Liver (tissue), 9 donors: ENCODE results near the gene MCM7. TPM values are rescaled to one million over a fixed set of nuclear protein-coding genes. Genes with fewer than 3 reads are reported as not detected.

Source experiments
- DNase-seq: peaks from one replicate; pipeline ENCODE4 v3.0.0-alpha.2; 2017; ENCODE audit warnings: low spot score
- H3K27ac ChIP-seq, 2 donors: one replicate each; pipeline ENCODE4 v1.7.0; 2013; ENCODE audit warnings: inconsistent platforms in 2 of 2, low read length in 2 of 2, control low read depth in 1 of 2, low read depth in 1 of 2, mild to moderate bottlenecking in 1 of 2
- H3K27me3 ChIP-seq, 4 donors: one replicate each; pipeline versions ENCODE4 v1.6.1 to v1.7.0; 2013; ENCODE audit warnings: low read length in 3 of 4, inconsistent platforms in 1 of 4, mild to moderate bottlenecking in 1 of 4, moderate library complexity in 1 of 4; ENCODE audit not compliant: control insufficient read depth in 4 of 4, insufficient read depth in 4 of 4
- H3K36me3 ChIP-seq, 4 donors: one replicate each; pipeline versions ENCODE4 v1.6.1 to v1.7.0; 2013; ENCODE audit warnings: low read length in 3 of 4, mild to moderate bottlenecking in 3 of 4, low read depth in 1 of 4, moderate library complexity in 1 of 4; ENCODE audit not compliant: control insufficient read depth in 4 of 4, insufficient read depth in 3 of 4
- H3K4me1 ChIP-seq, 4 donors: one replicate each; pipeline versions ENCODE4 v1.6.1 to v1.7.0; 2013; ENCODE audit warnings: low read length in 3 of 4, mild to moderate bottlenecking in 3 of 4, moderate library complexity in 1 of 4; ENCODE audit not compliant: control insufficient read depth in 4 of 4, insufficient read depth in 4 of 4
- H3K4me3 ChIP-seq, 3 donors: one replicate each; pipeline versions ENCODE4 v1.6.1 to v1.7.0; 2013; ENCODE audit warnings: low read length in 3 of 3, control low read depth in 1 of 3, low read depth in 1 of 3, mild to moderate bottlenecking in 1 of 3
- H3K9ac ChIP-seq, 2 donors: one replicate each; pipeline ENCODE4 v1.7.0; 2013; ENCODE audit warnings: low read length in 2 of 2, mild to moderate bottlenecking in 2 of 2, moderate library complexity in 2 of 2, control low read depth in 1 of 2, low read depth in 1 of 2
- H3K9me3 ChIP-seq, 4 donors: one replicate each; pipeline versions ENCODE4 v1.6.1 to v1.7.0; 2013; ENCODE audit warnings: low read length in 3 of 4; ENCODE audit not compliant: control insufficient read depth in 4 of 4
- EGR1 ChIP-seq, 2 donors: IDR thresholded peaks; 2 replicates each; pipeline ENCODE4 v1.6.1; 2016 to 2018; ENCODE audit warnings: antibody characterized with exemption in 2 of 2, low read depth in 2 of 2
- FOXA1 ChIP-seq: IDR thresholded peaks from 2 replicates; pipeline ENCODE4 v1.6.1; 2016; ENCODE audit warnings: antibody characterized with exemption
- FOXA2 ChIP-seq: IDR thresholded peaks from 2 replicates; pipeline ENCODE4 v1.6.1; 2016; ENCODE audit warnings: antibody characterized with exemption
- GABPA ChIP-seq, 2 donors: IDR thresholded peaks in 1 of 2; conservative IDR thresholded peaks in 1 of 2; 2 replicates each; pipeline ENCODE4 v1.6.1; 2016; ENCODE audit warnings: antibody characterized with exemption in 2 of 2, mild to moderate bottlenecking in 1 of 2, moderate library complexity in 1 of 2
- HNF4A ChIP-seq, 2 donors: conservative IDR thresholded peaks; 2 replicates each; pipeline ENCODE4 v1.6.1; 2016; ENCODE audit warnings: antibody characterized with exemption in 2 of 2, mild to moderate bottlenecking in 2 of 2
- HNF4G ChIP-seq: IDR thresholded peaks from 2 replicates; pipeline ENCODE4 v1.6.1; 2016; ENCODE audit warnings: antibody characterized with exemption
- JUND ChIP-seq, 2 donors: IDR thresholded peaks; 2 replicates each; pipeline ENCODE4 v1.6.1; 2016; ENCODE audit warnings: antibody characterized with exemption in 2 of 2
- NR2F2 ChIP-seq: IDR thresholded peaks from 2 replicates; pipeline ENCODE4 v1.6.1; 2016; ENCODE audit warnings: antibody characterized with exemption
- RAD21 ChIP-seq, 2 donors: IDR thresholded peaks; 2 replicates each; pipeline ENCODE4 v1.6.1; 2016; ENCODE audit warnings: antibody characterized with exemption in 2 of 2, mild to moderate bottlenecking in 2 of 2
- RXRA ChIP-seq, 2 donors: IDR thresholded peaks; 2 replicates each; pipeline ENCODE4 v1.6.1; 2017 to 2018; ENCODE audit warnings: antibody characterized with exemption in 2 of 2, mild to moderate bottlenecking in 1 of 2
- SP1 ChIP-seq: IDR thresholded peaks from 2 replicates; pipeline ENCODE4 v1.6.1; 2018; ENCODE audit warnings: antibody characterized with exemption, mild to moderate bottlenecking
- TAF1 ChIP-seq: conservative IDR thresholded peaks from 2 replicates; pipeline ENCODE4 v1.6.1; 2016; ENCODE audit warnings: antibody characterized with exemption, mild to moderate bottlenecking
- YY1 ChIP-seq: IDR thresholded peaks from 2 replicates; pipeline ENCODE4 v1.6.1; 2016; ENCODE audit warnings: antibody characterized with exemption, mild to moderate bottlenecking
- ZBTB33 ChIP-seq: IDR thresholded peaks from 2 replicates; pipeline ENCODE4 v1.6.1; 2016; ENCODE audit warnings: antibody characterized with exemption
- WGBS: extraction: QIAGEN DNeasy Blood & Tissue Kit; methylation state at CpG from one replicate; pipeline ENCODE4 v1.1.7; 2013; 5-methylcytosine and 5-hydroxymethylcytosine counted together
- polyA plus RNA-seq, 2 donors: library from polyadenylated mRNA; stranded (reverse) in 1 of 2; unstranded in 1 of 2; fragments of 200-250 nt in 1 of 2; fragments of >200 nt in 1 of 2; fragmentation: Nextera tagmentation in 1 of 2; extraction: Ambion mirVana in 1 of 2; gene quantifications; one replicate each; pipeline versions ENCODE4 v1.2.1 to v1.2.3, GENCODE V29; 2013 to 2015
- total RNA-seq, 2 donors: library from RNA; depleted of rRNA; stranded (reverse); fragments of >200 nt; gene quantifications; one replicate each; pipeline ENCODE4 v1.2.3, GENCODE V29; 2014
- TF ChIP-seq, protein P1 (sequence below): IDR thresholded peaks from 2 replicates; pipeline ENCODE4 v1.6.1; 2016; ENCODE audit warnings: antibody characterized with exemption
- donor health status: healthy.
- donor health status: healthy.
- donor health status: healthy.
- donor health status: healthy.
- donor health status: healthy.

The MCM7 gene
- total and polyA plus RNA-seq, 4 donors = 12.6 to 143 (median 17.6) TPM

DNA sequence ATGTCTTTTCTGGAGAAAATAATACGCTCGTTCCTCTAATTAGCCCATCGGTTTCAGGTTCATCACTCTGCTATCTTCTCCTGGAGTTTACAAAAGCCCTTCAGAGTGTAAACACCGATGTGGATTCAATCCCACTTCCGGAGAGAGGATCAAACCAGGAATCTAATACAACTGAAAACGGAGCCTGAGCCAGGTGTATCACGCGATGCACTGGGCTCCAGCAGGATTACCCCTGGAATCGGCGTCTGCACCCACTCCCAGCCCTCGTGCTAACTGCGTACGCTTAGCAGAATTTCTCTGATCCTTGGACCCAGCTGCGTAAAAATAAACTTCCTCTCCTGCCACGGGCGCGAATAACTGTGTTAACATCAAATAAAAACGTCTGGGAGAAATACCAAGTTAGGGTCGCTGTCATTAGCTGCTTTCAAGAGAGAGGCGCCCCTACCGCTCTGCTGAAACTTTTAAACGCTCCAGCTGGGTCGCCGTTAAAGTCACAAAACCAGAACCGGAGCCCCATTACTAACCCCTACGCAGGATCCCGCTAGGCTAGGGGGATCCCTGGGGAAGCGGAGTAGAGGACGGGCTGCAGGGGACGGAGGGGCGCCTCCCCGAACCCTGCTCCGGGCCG, 20.2 kb downstream of the MCM7 start:
- peak; percentile 48 for DNase-seq
- WGBS = under 1% methylated on average over 34 of the region's 34 CpGs
- Histone ChIP-seq H3K9ac (peak overlapping the region; percentile 88 to 96), H3K36me3 (peaks cover under 1 to 15% (median 8%) of the 10 kb centered on the region in 4 donors), H3K9me3 (no peaks in the 10 kb centered on the region), H3K4me1 (peaks cover 12 to 34% (median 29%) of the 10 kb centered on the region in 4 donors), H3K27ac (peak overlapping the region; percentile 89 to 90), H3K4me3 (peak overlapping the region; percentile 80 to 90 (median 83)), H3K27me3 (no peaks in the 10 kb centered on the region)
- TF ChIP-seq FOXA1 = peak; percentile 92
- peak; percentile 43 for TF ChIP-seq SP1
- TF ChIP-seq TAF1 = peak; percentile 39
- no peak for TF ChIP-seq ZBTB33
- peak in 1 of 2 donors; percentile 47 for TF ChIP-seq RXRA (IDR thresholded peaks at IDR 0.05)
- no peak for TF ChIP-seq HNF4G
- peak in 1 of 2 donors; percentile 26 for TF ChIP-seq RAD21 (IDR thresholded peaks at IDR 0.05)
- TF ChIP-seq FOXA2 = peak; percentile 95
- TF ChIP-seq HNF4A (conservative IDR thresholded peaks at IDR 0.05) = peak in 1 of 2 donors; percentile 35

DNA sequence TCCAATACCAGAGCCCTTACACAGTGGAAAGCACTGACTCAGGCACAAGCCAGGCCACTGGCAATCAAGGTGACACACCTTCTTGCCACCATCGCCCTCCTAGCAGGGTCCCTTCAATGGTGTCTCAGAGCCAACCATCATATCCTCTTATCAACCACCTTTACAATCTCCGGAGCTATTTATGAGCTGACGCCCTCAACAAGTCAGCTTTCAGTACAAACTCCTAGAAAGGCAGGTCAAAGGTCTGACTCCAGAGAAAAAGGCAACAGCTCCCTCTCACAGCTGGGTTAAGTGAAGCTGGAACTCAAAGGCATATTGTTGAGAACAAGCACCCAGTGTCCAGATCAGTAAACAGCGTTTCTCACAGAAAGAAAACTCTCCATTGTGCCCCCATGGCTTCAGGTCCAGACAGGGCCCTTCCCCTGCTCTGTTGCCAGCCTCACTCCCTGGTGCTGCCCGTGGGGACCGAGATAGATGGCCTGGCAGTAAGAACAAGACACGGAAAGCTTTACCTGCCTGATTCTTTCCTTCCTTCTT, 22.1 kb downstream of the MCM7 start:
- WGBS = 56% methylated on average over 7 of the region's 7 CpGs

DNA sequence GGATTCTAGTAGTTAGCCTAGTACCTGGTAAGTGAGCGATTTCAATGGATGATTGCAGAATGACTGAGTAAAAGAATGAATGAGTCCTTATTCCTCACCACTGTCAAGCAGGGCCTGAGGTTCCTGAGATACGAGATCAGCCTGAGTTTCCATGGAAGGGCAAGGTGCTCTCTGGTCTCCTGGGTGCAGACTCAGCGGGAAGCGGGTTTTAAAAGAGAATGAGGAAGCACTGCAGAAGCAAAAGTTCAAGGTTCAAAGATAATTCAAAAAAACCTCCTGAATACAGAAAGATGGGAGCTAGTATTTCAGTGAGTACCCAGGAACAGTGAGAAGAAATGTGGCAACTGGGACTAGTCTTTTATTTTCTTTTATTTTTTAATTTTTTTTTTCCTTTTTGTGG, 24.0 kb downstream of the MCM7 start:
- no peak overlapping the region for H3K9ac ChIP-seq
- peaks cover 12 to 29% (median 25%) of the 10 kb centered on the region in 4 donors for H3K4me1 ChIP-seq
- no peak overlapping the region for H3K27ac ChIP-seq
- no peaks in the 10 kb centered on the region for H3K27me3 ChIP-seq
- H3K36me3 ChIP-seq = peaks cover 14 to 52% (median 41%) of the 10 kb centered on the region in 4 donors
- TF ChIP-seq HNF4A (conservative IDR thresholded peaks at IDR 0.05) (no peak), JUND (IDR thresholded peaks at IDR 0.05) (no peak), TAF1 (no peak)
- no peak overlapping the region for H3K4me3 ChIP-seq
- no peak for DNase-seq
- WGBS = 84% methylated on average over 4 of the region's 4 CpGs
- H3K9me3 ChIP-seq = peaks cover 5 to 7% (median 5%) of the 10 kb centered on the region in 4 donors

More for the DNA sequence above, 22.1 kb downstream of the MCM7 start:
- Histone ChIP-seq H3K9me3 (no peaks in the 10 kb centered on the region), H3K4me3 (no peak overlapping the region), H3K27me3 (no peaks in the 10 kb centered on the region), H3K4me1 (peaks cover 12 to 34% (median 29%) of the 10 kb centered on the region in 4 donors), H3K9ac (no peak overlapping the region), H3K27ac (no peak overlapping the region), H3K36me3 (peaks cover 2 to 34% (median 26%) of the 10 kb centered on the region in 4 donors)
- no peak for DNase-seq
- TF ChIP-seq HNF4A (conservative IDR thresholded peaks at IDR 0.05) = peak in 1 of 2 donors; percentile 52
- no peak for TF ChIP-seq JUND (IDR thresholded peaks at IDR 0.05)

- no peak overlapping the region for H3K9ac ChIP-seq
- no peak for DNase-seq
- no peak overlapping the region for H3K4me3 ChIP-seq
- 97% methylated on average over 6 of the region's 6 CpGs for WGBS
- H3K9me3 ChIP-seq = peaks cover 20 to 25% (median 22%) of the 10 kb centered on the region in 4 donors
- H3K36me3 ChIP-seq = peaks cover 19 to 69% (median 59%) of the 10 kb centered on the region in 4 donors
- H3K4me1 ChIP-seq = peaks cover 11 to 20% (median 19%) of the 10 kb centered on the region in 4 donors
- no peaks in the 10 kb centered on the region for H3K27me3 ChIP-seq
- H3K27ac ChIP-seq = no peak overlapping the region
- no peak for TF ChIP-seq HNF4A (conservative IDR thresholded peaks at IDR 0.05)
- no peak for TF ChIP-seq NR2F2
- no peak for TF ChIP-seq GABPA (IDR thresholded peaks at IDR 0.05 in 1 of 2, conservative IDR thresholded peaks at IDR 0.05 in 1 of 2)
- TF ChIP-seq, protein P1, sequence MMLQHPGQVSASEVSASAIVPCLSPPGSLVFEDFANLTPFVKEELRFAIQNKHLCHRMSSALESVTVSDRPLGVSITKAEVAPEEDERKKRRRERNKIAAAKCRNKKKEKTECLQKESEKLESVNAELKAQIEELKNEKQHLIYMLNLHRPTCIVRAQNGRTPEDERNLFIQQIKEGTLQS = no peak
- TF ChIP-seq YY1 = no peak
- TF ChIP-seq ZBTB33 = no peak
- TF ChIP-seq TAF1 = no peak
- no peak for TF ChIP-seq RAD21 (IDR thresholded peaks at IDR 0.05)
- no peak for TF ChIP-seq FOXA2
- no peak for TF ChIP-seq RXRA (IDR thresholded peaks at IDR 0.05)
- no peak for TF ChIP-seq EGR1 (IDR thresholded peaks at IDR 0.05; ENCODE audit: low read depth in 2 of 2)
- no peak for TF ChIP-seq FOXA1
Measured at GRCh38 chr7:100075418-100075817, 25.8 kb downstream of the MCM7 start.
